Measurements from ENCODE around the gene EHBP1. TPM values are rescaled to one million over a fixed set of nuclear protein-coding genes. Genes with fewer than 3 reads are reported as not detected.

Gene EHBP1
- total and polyA plus RNA-seq, 2 donors (not counting 1 experiment from before 2014, with no cell fraction given): 129 to 191 TPM

- H3K4me2 ChIP-seq (ENCODE audit: extremely low read depth, insufficient read depth, low read length): no peak overlapping the region
- no peaks in the 10 kb centered on the region for H3K4me1 ChIP-seq (ENCODE audit: control insufficient read depth, extremely low read depth, insufficient read depth, low read length)
- no peak overlapping the region for H3K4me3 ChIP-seq (replicated peaks in 1 of 4; ENCODE audit: control extremely low read depth in 1 of 4, insufficient read depth in 1 of 4, low read depth in 3 of 4, low read length in 4 of 4)
- no peak overlapping the region for H3K9ac ChIP-seq (ENCODE audit: insufficient read depth, low read length)
- H3K27ac ChIP-seq (ENCODE audit: insufficient read depth, low read length): no peak overlapping the region
- TF ChIP-seq CTCF (conservative IDR thresholded peaks at IDR 0.05 in 1 of 2, IDR thresholded peaks at IDR 0.05 in 1 of 2; ENCODE audit: low read depth in 1 of 2, low read length in 2 of 2) (no peak), EZH2 (IDR thresholded peaks at IDR 0.05; ENCODE audit: low read length, missing control alignments) (no peak)
- DNase-seq (ENCODE audit: low read depth in 2 of 2): no peak
- no peaks in the 10 kb centered on the region for H3K36me3 ChIP-seq (ENCODE audit: control insufficient read depth, insufficient read depth, low read length)
- H3K27me3 ChIP-seq (ENCODE audit: control insufficient read depth, insufficient read depth, low read length): no peaks in the 10 kb centered on the region
- no peaks in the 10 kb centered on the region for H4K20me1 ChIP-seq (ENCODE audit: control insufficient read depth, extremely low read depth, insufficient read depth, low read length)
- no peak overlapping the region for H2AFZ ChIP-seq (ENCODE audit: low read length)
- H3K9me3 ChIP-seq (ENCODE audit: control insufficient read depth, insufficient read depth, low read depth, low read length): no peaks in the 10 kb centered on the region
- no peaks in the 10 kb centered on the region for H3K79me2 ChIP-seq (ENCODE audit: control insufficient read depth, insufficient read depth, low read length)
Observed at GRCh38 chr2:63001576-63001975, 296.1 kb downstream of the EHBP1 start.

- no peaks in the 10 kb centered on the region for H3K27me3 ChIP-seq (ENCODE audit: control insufficient read depth, insufficient read depth, low read length)
- no peak overlapping the region for H3K4me2 ChIP-seq (ENCODE audit: extremely low read depth, insufficient read depth, low read length)
- H4K20me1 ChIP-seq (ENCODE audit: control insufficient read depth, extremely low read depth, insufficient read depth, low read length): no peaks in the 10 kb centered on the region
- DNase-seq (ENCODE audit: low read depth in 2 of 2): no peak
- TF ChIP-seq CTCF (conservative IDR thresholded peaks at IDR 0.05 in 1 of 2, IDR thresholded peaks at IDR 0.05 in 1 of 2; ENCODE audit: low read depth in 1 of 2, low read length in 2 of 2) (no peak), EZH2 (IDR thresholded peaks at IDR 0.05; ENCODE audit: low read length, missing control alignments) (no peak)
- H3K4me3 ChIP-seq (replicated peaks in 1 of 4; ENCODE audit: control extremely low read depth in 1 of 4, insufficient read depth in 1 of 4, low read depth in 3 of 4, low read length in 4 of 4): no peak overlapping the region
- H3K4me1 ChIP-seq (ENCODE audit: control insufficient read depth, extremely low read depth, insufficient read depth, low read length): no peaks in the 10 kb centered on the region
- H2AFZ ChIP-seq (ENCODE audit: low read length): no peak overlapping the region
- H3K36me3 ChIP-seq (ENCODE audit: control insufficient read depth, insufficient read depth, low read length): no peaks in the 10 kb centered on the region
- H3K9me3 ChIP-seq (ENCODE audit: control insufficient read depth, insufficient read depth, low read depth, low read length): no peaks in the 10 kb centered on the region
- H3K27ac ChIP-seq (ENCODE audit: insufficient read depth, low read length): no peak overlapping the region
- H3K9ac ChIP-seq (ENCODE audit: insufficient read depth, low read length): no peak overlapping the region
- no peaks in the 10 kb centered on the region for H3K79me2 ChIP-seq (ENCODE audit: control insufficient read depth, insufficient read depth, low read length)
Observed at GRCh38 chr2:63003351-63003750, 297.8 kb downstream of the EHBP1 start.

DNA sequence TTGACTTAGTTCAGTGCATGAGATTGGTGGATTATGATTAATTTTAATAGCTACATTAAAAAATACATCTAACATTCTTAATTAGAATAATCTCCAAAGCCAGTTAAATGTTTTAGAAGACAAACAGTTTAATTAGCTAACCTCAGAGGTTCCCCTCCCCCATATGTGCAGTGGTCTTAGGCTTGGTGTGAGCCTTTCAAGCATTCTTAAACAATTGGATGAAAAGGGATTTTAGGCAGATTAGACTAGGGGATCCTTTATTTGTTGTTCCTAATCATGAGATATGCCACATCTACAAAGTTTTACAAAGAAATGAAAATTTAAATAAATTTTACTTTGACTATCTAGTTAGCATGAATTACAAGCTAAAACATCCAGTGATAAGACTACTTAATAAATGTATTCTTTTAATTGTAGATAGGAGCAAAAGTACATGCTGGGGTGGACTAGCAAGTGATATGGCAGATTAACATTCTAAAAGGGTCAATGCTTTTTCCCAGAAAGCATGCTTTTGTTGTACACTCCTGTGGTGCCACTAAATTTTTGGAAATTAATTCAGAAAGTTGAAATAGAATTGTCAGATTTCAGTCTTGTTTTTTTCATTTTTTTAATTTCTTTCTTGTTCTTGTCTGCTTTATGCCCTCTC is 302.4 kb downstream of the EHBP1 start:
- DNase-seq (ENCODE audit: low read depth in 2 of 2): no peak
- Histone ChIP-seq H3K36me3 (ENCODE audit: control insufficient read depth, insufficient read depth, low read length) (no peaks in the 10 kb centered on the region), H3K9me3 (ENCODE audit: control insufficient read depth, insufficient read depth, low read depth, low read length) (no peaks in the 10 kb centered on the region), H2AFZ (ENCODE audit: low read length) (no peak overlapping the region), H3K4me3 (replicated peaks in 1 of 4; ENCODE audit: control extremely low read depth in 1 of 4, insufficient read depth in 1 of 4, low read depth in 3 of 4, low read length in 4 of 4) (no peak overlapping the region), H3K79me2 (ENCODE audit: control insufficient read depth, insufficient read depth, low read length) (no peaks in the 10 kb centered on the region), H3K9ac (ENCODE audit: insufficient read depth, low read length) (no peak overlapping the region), H3K4me1 (ENCODE audit: control insufficient read depth, extremely low read depth, insufficient read depth, low read length) (no peaks in the 10 kb centered on the region), H3K27ac (ENCODE audit: insufficient read depth, low read length) (no peak overlapping the region), H3K27me3 (ENCODE audit: control insufficient read depth, insufficient read depth, low read length) (no peaks in the 10 kb centered on the region), H4K20me1 (ENCODE audit: control insufficient read depth, extremely low read depth, insufficient read depth, low read length) (no peaks in the 10 kb centered on the region), H3K4me2 (ENCODE audit: extremely low read depth, insufficient read depth, low read length) (no peak overlapping the region)
- TF ChIP-seq CTCF (conservative IDR thresholded peaks at IDR 0.05 in 1 of 2, IDR thresholded peaks at IDR 0.05 in 1 of 2; ENCODE audit: low read depth in 1 of 2, low read length in 2 of 2) (no peak), EZH2 (IDR thresholded peaks at IDR 0.05; ENCODE audit: low read length, missing control alignments) (no peak)

Data from fibroblast of lung (primary cell).